ENCODE results near the gene COL19A1.

DNA sequence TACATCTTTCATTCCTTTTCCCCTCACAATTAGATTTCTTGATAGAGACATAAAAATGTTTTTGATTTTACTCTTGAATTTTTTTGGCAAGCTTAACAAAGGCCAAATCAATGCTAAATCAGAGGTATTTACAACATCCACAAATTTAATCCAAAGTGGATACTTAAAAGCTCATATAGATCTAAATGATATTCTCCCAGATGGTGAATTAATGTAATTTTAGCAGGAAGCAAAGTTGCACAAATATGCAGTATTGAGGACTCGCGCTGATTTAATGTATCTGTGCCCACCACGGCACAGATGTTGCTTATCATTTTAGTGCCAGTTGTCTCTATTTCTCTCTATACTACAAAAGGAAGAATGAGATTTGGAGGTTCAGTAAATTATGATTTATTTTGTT, 167.4 kb downstream of the COL19A1 start:
- TF ChIP-seq, protein P1, sequence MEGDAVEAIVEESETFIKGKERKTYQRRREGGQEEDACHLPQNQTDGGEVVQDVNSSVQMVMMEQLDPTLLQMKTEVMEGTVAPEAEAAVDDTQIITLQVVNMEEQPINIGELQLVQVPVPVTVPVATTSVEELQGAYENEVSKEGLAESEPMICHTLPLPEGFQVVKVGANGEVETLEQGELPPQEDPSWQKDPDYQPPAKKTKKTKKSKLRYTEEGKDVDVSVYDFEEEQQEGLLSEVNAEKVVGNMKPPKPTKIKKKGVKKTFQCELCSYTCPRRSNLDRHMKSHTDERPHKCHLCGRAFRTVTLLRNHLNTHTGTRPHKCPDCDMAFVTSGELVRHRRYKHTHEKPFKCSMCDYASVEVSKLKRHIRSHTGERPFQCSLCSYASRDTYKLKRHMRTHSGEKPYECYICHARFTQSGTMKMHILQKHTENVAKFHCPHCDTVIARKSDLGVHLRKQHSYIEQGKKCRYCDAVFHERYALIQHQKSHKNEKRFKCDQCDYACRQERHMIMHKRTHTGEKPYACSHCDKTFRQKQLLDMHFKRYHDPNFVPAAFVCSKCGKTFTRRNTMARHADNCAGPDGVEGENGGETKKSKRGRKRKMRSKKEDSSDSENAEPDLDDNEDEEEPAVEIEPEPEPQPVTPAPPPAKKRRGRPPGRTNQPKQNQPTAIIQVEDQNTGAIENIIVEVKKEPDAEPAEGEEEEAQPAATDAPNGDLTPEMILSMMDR (IDR thresholded peaks at IDR 0.05): no peak
- no peak for TF ChIP-seq POLR2A (IDR thresholded peaks at IDR 0.05)

All from breast epithelium (tissue), 3 donors.